ENCODE measurements around the gene LCA5. TPM values are rescaled to one million over a fixed set of nuclear protein-coding genes. Genes with fewer than 3 reads are reported as not detected.

Gene LCA5
- total and polyA plus RNA-seq, 5 donors from 2014 or later = 0.08 to 0.30 (median 0.17) TPM; not detected in 2

DNA sequence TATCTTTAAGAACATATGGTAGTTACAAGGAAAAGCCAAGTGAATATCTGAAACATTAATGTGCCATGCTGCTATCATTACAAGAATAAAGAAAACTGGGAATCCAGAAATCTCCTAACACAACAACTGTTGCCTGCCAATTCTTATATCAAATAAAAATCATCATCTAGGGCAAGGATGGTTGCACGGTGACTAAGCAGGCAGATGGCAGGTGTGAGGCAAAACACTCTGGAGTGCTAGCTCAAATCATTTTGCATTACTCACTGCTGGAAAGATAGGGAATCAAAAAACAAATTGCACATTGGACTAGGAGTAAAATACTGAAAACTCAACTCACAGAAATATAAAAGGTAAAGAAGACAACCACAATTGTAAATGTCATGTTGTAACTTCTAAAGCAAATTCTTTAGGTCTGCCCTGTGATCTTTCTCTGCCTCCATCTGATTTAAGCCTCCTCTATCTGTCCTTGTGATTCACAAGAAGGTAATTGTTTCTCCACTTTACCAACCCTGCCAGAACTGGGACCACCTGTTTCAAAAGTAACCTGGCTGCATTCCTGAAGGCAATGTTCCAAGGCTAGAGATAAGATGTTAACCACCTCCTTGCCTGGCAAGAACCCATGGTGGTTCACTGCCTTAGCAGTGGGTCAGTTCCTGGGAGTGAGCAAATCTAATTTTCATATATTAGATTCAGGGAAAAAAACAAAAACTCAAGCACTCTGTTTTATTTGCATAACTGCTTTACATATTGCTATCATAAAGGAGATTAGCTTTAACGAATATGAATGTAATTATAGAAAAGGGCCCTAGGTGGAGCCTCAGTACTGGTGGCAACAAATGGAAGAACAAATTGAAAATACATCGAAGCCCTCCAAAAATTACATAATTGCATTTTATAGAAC lies 33.1 kb upstream of the LCA5 start:
- no peaks in the 10 kb centered on the region for H3K36me3 ChIP-seq (ENCODE audit: control insufficient read depth, insufficient read depth, low read length)
- Mint-ChIP-seq H3K4me3 (no peak overlapping the region), H3K4me1 (no peaks in the 10 kb centered on the region), H3K27ac (no peak overlapping the region), H3K9me3 (no peaks in the 10 kb centered on the region), H3K27me3 (peaks cover 5% of the 10 kb centered on the region), H3K36me3 (no peaks in the 10 kb centered on the region)
- no peaks in the 10 kb centered on the region for H3K27me3 ChIP-seq (ENCODE audit: control insufficient read depth, insufficient read depth, low read length)
- H3K4me3 ChIP-seq (ENCODE audit: low read depth, low read length) = no peak overlapping the region
- H3K4me1 ChIP-seq (ENCODE audit: control insufficient read depth, insufficient read depth, low read length, poor library complexity, severe bottlenecking) = no peaks in the 10 kb centered on the region
- no peak overlapping the region for H3K27ac ChIP-seq (ENCODE audit: insufficient read depth, low read length, poor library complexity, severe bottlenecking)
- ATAC-seq (ENCODE audit: low read depth in 2 of 2) (no peak), DNase-seq (peak in 2 of 3 donors; percentile 16 to 49)
- H3K9me3 ChIP-seq (ENCODE audit: control insufficient read depth in 2 of 2, low read length in 2 of 2) = no peaks in the 10 kb centered on the region

DNA sequence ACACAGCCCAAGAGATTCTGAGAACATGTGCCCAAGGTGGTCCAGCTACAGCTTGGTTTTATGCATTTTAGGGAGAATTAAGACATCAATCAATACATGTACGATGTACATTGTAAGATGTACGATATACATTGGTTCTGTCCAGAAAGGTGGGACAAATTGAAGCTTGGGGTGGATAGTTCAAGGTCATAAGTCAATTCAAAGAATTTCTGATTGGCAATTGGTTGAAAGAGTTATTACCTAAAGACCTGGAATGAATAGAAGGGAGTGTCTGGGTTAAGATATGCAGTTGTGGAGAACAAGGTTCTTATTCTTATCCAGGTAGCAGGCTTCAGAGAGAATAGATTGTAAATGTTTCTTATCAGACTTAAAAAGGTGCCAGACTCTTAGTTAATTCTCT lies 31.8 kb upstream of the LCA5 start:
- Histone ChIP-seq H3K4me1 (ENCODE audit: control insufficient read depth, insufficient read depth, low read length, poor library complexity, severe bottlenecking) (no peaks in the 10 kb centered on the region), H3K9me3 (ENCODE audit: control insufficient read depth in 2 of 2, low read length in 2 of 2) (no peaks in the 10 kb centered on the region), H3K36me3 (ENCODE audit: control insufficient read depth, insufficient read depth, low read length) (no peaks in the 10 kb centered on the region), H3K4me3 (ENCODE audit: low read depth, low read length) (no peak overlapping the region), H3K27ac (ENCODE audit: insufficient read depth, low read length, poor library complexity, severe bottlenecking) (no peak overlapping the region), H3K27me3 (ENCODE audit: control insufficient read depth, insufficient read depth, low read length) (no peaks in the 10 kb centered on the region)
- no peaks in the 10 kb centered on the region for H3K4me1 Mint-ChIP-seq
- no peak overlapping the region for H3K4me3 Mint-ChIP-seq
- H3K36me3 Mint-ChIP-seq = no peaks in the 10 kb centered on the region
- H3K9me3 Mint-ChIP-seq = no peaks in the 10 kb centered on the region
- peaks cover under 1% of the 10 kb centered on the region for H3K27me3 Mint-ChIP-seq
- H3K27ac Mint-ChIP-seq = no peak overlapping the region
- ATAC-seq (ENCODE audit: low read depth in 2 of 2) (no peak), DNase-seq (no peak)

DNA sequence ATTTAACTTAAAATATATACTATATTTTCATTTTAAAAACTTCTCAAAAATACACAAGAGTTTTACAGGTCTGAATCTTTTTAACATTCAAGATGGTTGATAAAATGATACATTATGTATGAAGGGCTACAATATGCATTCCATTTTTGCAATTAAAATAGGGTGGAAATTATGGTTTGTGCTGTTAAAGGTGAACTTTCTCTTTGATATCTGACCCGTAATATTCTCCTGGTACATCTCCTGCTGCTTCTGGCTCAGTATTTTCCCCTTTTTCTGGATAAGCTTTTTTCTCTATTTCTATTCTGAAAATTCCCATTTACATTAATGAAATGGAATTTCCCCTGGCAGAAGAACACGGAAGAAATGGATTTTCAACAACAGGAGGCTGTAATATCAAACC lies 27.4 kb upstream of the LCA5 start:
- Histone ChIP-seq H3K9me3 (ENCODE audit: control insufficient read depth in 2 of 2, low read length in 2 of 2) (no peaks in the 10 kb centered on the region), H3K27ac (ENCODE audit: insufficient read depth, low read length, poor library complexity, severe bottlenecking) (no peak overlapping the region), H3K4me1 (ENCODE audit: control insufficient read depth, insufficient read depth, low read length, poor library complexity, severe bottlenecking) (no peaks in the 10 kb centered on the region), H3K4me3 (ENCODE audit: low read depth, low read length) (no peak overlapping the region), H3K36me3 (ENCODE audit: control insufficient read depth, insufficient read depth, low read length) (no peaks in the 10 kb centered on the region), H3K27me3 (ENCODE audit: control insufficient read depth, insufficient read depth, low read length) (no peaks in the 10 kb centered on the region)
- ATAC-seq (ENCODE audit: low read depth in 2 of 2) (no peak), DNase-seq (no peak)
- Mint-ChIP-seq H3K36me3 (no peaks in the 10 kb centered on the region), H3K27ac (no peak overlapping the region), H3K4me1 (no peaks in the 10 kb centered on the region), H3K27me3 (peaks cover 4% of the 10 kb centered on the region), H3K4me3 (no peak overlapping the region), H3K9me3 (peaks cover 0 to 1% (median 0%) of the 10 kb centered on the region in 7 donors)

GRCh38 chr6:79559706-79560105 lies 22.5 kb upstream of the LCA5 start:
- Mint-ChIP-seq H3K27me3 (peaks cover 4% of the 10 kb centered on the region), H3K4me1 (no peaks in the 10 kb centered on the region), H3K36me3 (no peaks in the 10 kb centered on the region), H3K9me3 (peaks cover 0 to 1% (median 0%) of the 10 kb centered on the region in 7 donors), H3K4me3 (no peak overlapping the region), H3K27ac (no peak overlapping the region)
- ATAC-seq (ENCODE audit: low read depth in 2 of 2) (no peak), DNase-seq (no peak)
- no peaks in the 10 kb centered on the region for H3K4me1 ChIP-seq (ENCODE audit: control insufficient read depth, insufficient read depth, low read length, poor library complexity, severe bottlenecking)
- H3K36me3 ChIP-seq (ENCODE audit: control insufficient read depth, insufficient read depth, low read length) = no peaks in the 10 kb centered on the region
- no peaks in the 10 kb centered on the region for H3K9me3 ChIP-seq (ENCODE audit: control insufficient read depth in 2 of 2, low read length in 2 of 2)
- H3K27ac ChIP-seq (ENCODE audit: insufficient read depth, low read length, poor library complexity, severe bottlenecking) = no peak overlapping the region
- no peaks in the 10 kb centered on the region for H3K27me3 ChIP-seq (ENCODE audit: control insufficient read depth, insufficient read depth, low read length)
- no peak overlapping the region for H3K4me3 ChIP-seq (ENCODE audit: low read depth, low read length)

DNA sequence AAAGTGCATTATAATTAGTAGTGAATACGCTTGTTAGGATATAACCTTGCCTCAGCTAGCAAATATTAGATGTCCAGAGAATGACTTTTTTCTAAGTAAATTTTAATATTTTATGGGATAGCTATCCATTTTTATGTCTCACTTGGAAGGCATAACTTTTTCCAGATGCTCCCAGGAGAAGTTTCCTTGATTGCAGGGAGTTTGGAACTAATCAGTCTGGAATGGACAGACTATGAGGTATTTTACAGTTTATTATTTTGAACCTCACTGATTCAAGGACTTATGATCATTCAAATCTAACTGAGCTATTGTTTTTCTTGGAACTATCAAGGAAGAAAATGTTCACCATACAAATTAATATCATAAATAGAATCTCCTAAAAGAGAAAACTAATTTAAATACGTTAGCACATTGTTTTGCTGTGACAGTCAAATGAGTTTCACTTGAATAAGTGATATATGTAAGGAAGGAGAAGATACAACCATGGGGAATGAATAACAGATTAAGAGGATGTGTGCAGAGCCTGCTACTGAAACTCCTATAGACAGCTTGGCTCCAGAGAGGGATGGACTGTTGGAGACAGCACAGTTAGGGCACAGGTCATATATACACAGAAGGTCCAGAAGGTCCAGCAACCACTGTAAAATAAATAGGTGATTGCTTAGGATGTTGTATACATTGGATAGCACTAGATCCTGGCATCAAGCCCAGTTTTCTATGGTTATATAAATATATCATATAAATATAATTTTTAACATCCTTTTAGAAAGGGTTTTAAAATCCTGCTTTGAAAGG lies 20.6 kb upstream of the LCA5 start:
- H3K4me1 Mint-ChIP-seq = no peaks in the 10 kb centered on the region
- no peak overlapping the region for H3K27ac ChIP-seq (ENCODE audit: insufficient read depth, low read length, poor library complexity, severe bottlenecking)
- H3K4me3 ChIP-seq (ENCODE audit: low read depth, low read length) = no peak overlapping the region
- H3K27me3 Mint-ChIP-seq = no peaks in the 10 kb centered on the region
- H3K4me3 Mint-ChIP-seq = no peak overlapping the region
- ATAC-seq (ENCODE audit: low read depth in 2 of 2) = no peak
- H3K9me3 Mint-ChIP-seq = no peaks in the 10 kb centered on the region
- DNase-seq = no peak
- H3K27ac Mint-ChIP-seq = no peak overlapping the region
- no peaks in the 10 kb centered on the region for H3K36me3 Mint-ChIP-seq
- no peaks in the 10 kb centered on the region for H3K4me1 ChIP-seq (ENCODE audit: control insufficient read depth, insufficient read depth, low read length, poor library complexity, severe bottlenecking)
- H3K27me3 ChIP-seq (ENCODE audit: control insufficient read depth, insufficient read depth, low read length) = no peaks in the 10 kb centered on the region
- no peaks in the 10 kb centered on the region for H3K36me3 ChIP-seq (ENCODE audit: control insufficient read depth, insufficient read depth, low read length)
- H3K9me3 ChIP-seq (ENCODE audit: control insufficient read depth in 2 of 2, low read length in 2 of 2) = no peaks in the 10 kb centered on the region

- H3K9me3 ChIP-seq (ENCODE audit: control insufficient read depth in 2 of 2, low read length in 2 of 2) = no peaks in the 10 kb centered on the region
Measured at GRCh38 chr6:79554305-79554704, 17.1 kb upstream of the LCA5 start.

GRCh38 chr6:79551401-79551800 lies 14.2 kb upstream of the LCA5 start:
- no peaks in the 10 kb centered on the region for H3K9me3 ChIP-seq (ENCODE audit: control insufficient read depth in 2 of 2, low read length in 2 of 2)
- H3K27ac ChIP-seq (ENCODE audit: insufficient read depth, low read length, poor library complexity, severe bottlenecking) = no peak overlapping the region
- H3K4me3 ChIP-seq (ENCODE audit: low read depth, low read length) = no peak overlapping the region
- Mint-ChIP-seq H3K4me1 (no peaks in the 10 kb centered on the region), H3K27me3 (no peaks in the 10 kb centered on the region), H3K27ac (no peak overlapping the region), H3K36me3 (no peaks in the 10 kb centered on the region), H3K9me3 (no peaks in the 10 kb centered on the region), H3K4me3 (no peak overlapping the region)
- DNase-seq (no peak), ATAC-seq (ENCODE audit: low read depth in 2 of 2) (no peak)
- no peaks in the 10 kb centered on the region for H3K36me3 ChIP-seq (ENCODE audit: control insufficient read depth, insufficient read depth, low read length)
- H3K4me1 ChIP-seq (ENCODE audit: control insufficient read depth, insufficient read depth, low read length, poor library complexity, severe bottlenecking) = no peaks in the 10 kb centered on the region
- no peaks in the 10 kb centered on the region for H3K27me3 ChIP-seq (ENCODE audit: control insufficient read depth, insufficient read depth, low read length)

More at GRCh38 chr6:79554305-79554704, 17.1 kb upstream of the LCA5 start:
- Mint-ChIP-seq H3K4me3 (no peak overlapping the region), H3K27ac (no peak overlapping the region), H3K4me1 (no peaks in the 10 kb centered on the region), H3K27me3 (no peaks in the 10 kb centered on the region), H3K36me3 (no peaks in the 10 kb centered on the region), H3K9me3 (no peaks in the 10 kb centered on the region)
- Histone ChIP-seq H3K27ac (ENCODE audit: insufficient read depth, low read length, poor library complexity, severe bottlenecking) (no peak overlapping the region), H3K27me3 (ENCODE audit: control insufficient read depth, insufficient read depth, low read length) (no peaks in the 10 kb centered on the region), H3K4me3 (ENCODE audit: low read depth, low read length) (no peak overlapping the region), H3K4me1 (ENCODE audit: control insufficient read depth, insufficient read depth, low read length, poor library complexity, severe bottlenecking) (no peaks in the 10 kb centered on the region), H3K36me3 (ENCODE audit: control insufficient read depth, insufficient read depth, low read length) (no peaks in the 10 kb centered on the region)
- no peak for ATAC-seq (ENCODE audit: low read depth in 2 of 2)
- DNase-seq = no peak

Measured in CD4-positive, CD25-positive, alpha-beta regulatory T cell (primary cell).